Mesendoderm (in vitro differentiated cells): ENCODE data around the gene C14orf180.

Experiments
- DNase-seq: peaks from one replicate; pipeline ENCODE4 v3.0.0; 2013
- H2AK5ac ChIP-seq: 2 replicates; pipeline ENCODE4 v1.6.1; 2013; ENCODE audit warnings: low read length, inconsistent platforms
- H2BK120ac ChIP-seq: 2 replicates; pipeline ENCODE4 v1.6.1; 2013; ENCODE audit warnings: low read depth, mild to moderate bottlenecking, low read length, moderate library complexity, mixed read lengths
- H2BK15ac ChIP-seq: replicated peaks from 2 replicates; pipeline ENCODE4 v1.6.1; 2013; ENCODE audit warnings: low read depth, mild to moderate bottlenecking, moderate library complexity
- H2BK5ac ChIP-seq: 2 replicates; pipeline ENCODE4 v1.6.1; 2013; ENCODE audit warnings: low read length, inconsistent platforms
- H3K18ac ChIP-seq: 2 replicates; pipeline ENCODE4 v1.6.1; 2013; ENCODE audit warnings: mild to moderate bottlenecking, low read length, mixed read lengths
- H3K23ac ChIP-seq: one replicate; pipeline ENCODE4 v1.6.1; 2013; ENCODE audit warnings: low read length
- H3K27ac ChIP-seq: 2 replicates; pipeline ENCODE4 v1.5.1; 2013; ENCODE audit warnings: low read depth, mild to moderate bottlenecking, inconsistent platforms, low read length, moderate library complexity
- H3K27me3 ChIP-seq: 2 replicates; pipeline ENCODE4 v1.6.1; 2013; ENCODE audit warnings: low read length, control low read depth, mild to moderate bottlenecking, inconsistent platforms; ENCODE audit not compliant: insufficient read depth, poor library complexity
- H3K36me3 ChIP-seq: 2 replicates; pipeline ENCODE4 v1.6.1; 2013; ENCODE audit warnings: low read length, inconsistent platforms; ENCODE audit not compliant: control insufficient read depth, insufficient read depth
- H3K4ac ChIP-seq: one replicate; pipeline ENCODE4 v1.6.1; 2013; ENCODE audit warnings: low read depth, mild to moderate bottlenecking, low read length, moderate library complexity
- H3K4me1 ChIP-seq: 2 replicates; pipeline ENCODE4 v1.6.1; 2013; ENCODE audit warnings: low read depth, low read length, inconsistent platforms; ENCODE audit not compliant: control insufficient read depth
- H3K4me2 ChIP-seq: 2 replicates; pipeline ENCODE4 v1.6.1; 2013; ENCODE audit warnings: low read length
- H3K4me3 ChIP-seq: 2 replicates; pipeline ENCODE4 v1.5.1; 2013; ENCODE audit warnings: mild to moderate bottlenecking, low read length
- H3K56ac ChIP-seq: one replicate; pipeline ENCODE4 v1.6.1; 2013; ENCODE audit warnings: low read length
- H3K79me1 ChIP-seq: 2 replicates; pipeline ENCODE4 v1.6.1; 2013; ENCODE audit warnings: low read length, inconsistent platforms
- H3K79me2 ChIP-seq: 2 replicates; pipeline ENCODE4 v1.6.1; 2013; ENCODE audit warnings: mild to moderate bottlenecking, low read length; ENCODE audit not compliant: control insufficient read depth, insufficient read depth
- H3K9ac ChIP-seq: 2 replicates; pipeline ENCODE4 v1.6.1; 2013; ENCODE audit warnings: low read length, inconsistent platforms
- H4K5ac ChIP-seq: one replicate; pipeline ENCODE4 v1.6.1; 2013; ENCODE audit warnings: low read length
- H4K8ac ChIP-seq: one replicate; pipeline ENCODE4 v1.6.1; 2013; ENCODE audit warnings: low read depth, mild to moderate bottlenecking, control low read depth, low read length, moderate library complexity
- WGBS: extraction: QIAGEN DNeasy Blood & Tissue Kit; methylation state at CpG from one replicate; pipeline ENCODE4 v1.1.7; 2013; ENCODE audit warnings: low lambda C conversion rate, missing lambda C conversion rate; ENCODE audit not compliant: insufficient coverage; ENCODE audit errors: extremely low coverage; 5-methylcytosine and 5-hydroxymethylcytosine counted together

Gene C14orf180

DNA sequence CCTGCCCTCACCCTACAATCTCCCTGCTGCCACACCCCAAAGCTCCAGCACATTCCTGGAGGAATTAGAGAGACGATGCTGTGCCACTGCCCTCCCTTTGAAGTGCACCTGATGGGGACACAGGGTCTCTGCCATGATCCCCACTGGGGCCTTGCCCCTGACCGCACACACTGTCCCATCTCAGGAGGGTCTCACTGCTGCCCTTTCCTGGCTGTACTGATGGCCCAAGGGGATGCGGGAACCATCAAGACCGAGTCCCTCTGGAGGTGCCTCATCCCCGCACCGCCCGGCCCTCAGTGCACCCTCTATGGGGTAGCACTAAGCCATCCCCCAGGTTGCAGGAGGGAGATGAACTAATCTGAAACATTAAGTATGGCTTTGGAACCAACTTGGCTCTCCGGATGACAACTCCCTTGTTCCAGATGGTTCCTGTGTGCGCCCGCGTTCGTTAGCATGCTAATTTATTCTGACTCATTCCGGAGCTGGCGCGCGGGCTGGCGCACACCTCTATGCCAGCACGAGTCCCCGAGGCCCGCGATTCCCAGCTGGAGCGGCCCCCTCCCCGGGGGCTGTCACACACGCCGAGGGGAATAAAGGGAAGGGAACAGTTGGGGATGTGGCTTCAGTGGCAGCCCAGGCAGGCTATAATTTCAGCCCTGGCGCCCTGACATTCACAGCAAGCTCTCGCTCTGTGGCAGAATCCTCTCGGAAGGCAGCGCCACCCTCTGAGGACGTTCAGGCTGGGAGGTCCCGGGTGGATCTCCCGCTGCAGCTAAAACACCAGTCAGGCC lies 34.2 kb upstream of the C14orf180 start:
- H2AK5ac ChIP-seq = no peak overlapping the region
- H3K27ac ChIP-seq = no peak overlapping the region
- no peak for DNase-seq
- H4K5ac ChIP-seq = no peak overlapping the region
- H3K4me1 ChIP-seq = no peaks in the 10 kb centered on the region
- H3K79me2 ChIP-seq = no peaks in the 10 kb centered on the region
- no peaks in the 10 kb centered on the region for H3K79me1 ChIP-seq
- H2BK15ac ChIP-seq = no peak overlapping the region
- no peaks in the 10 kb centered on the region for H3K36me3 ChIP-seq
- no peak overlapping the region for H3K9ac ChIP-seq
- no peak overlapping the region for H2BK5ac ChIP-seq
- H2BK120ac ChIP-seq = no peak overlapping the region
- no peak overlapping the region for H4K8ac ChIP-seq
- no peak overlapping the region for H3K23ac ChIP-seq
- no peak overlapping the region for H3K56ac ChIP-seq
- no CpG with 5 or more reads among the region's 32 CpGs for WGBS
- H3K4ac ChIP-seq = no peak overlapping the region
- H3K4me2 ChIP-seq = no peak overlapping the region
- H3K27me3 ChIP-seq = no peaks in the 10 kb centered on the region
- H3K18ac ChIP-seq = no peak overlapping the region
- H3K4me3 ChIP-seq = no peak overlapping the region

DNA sequence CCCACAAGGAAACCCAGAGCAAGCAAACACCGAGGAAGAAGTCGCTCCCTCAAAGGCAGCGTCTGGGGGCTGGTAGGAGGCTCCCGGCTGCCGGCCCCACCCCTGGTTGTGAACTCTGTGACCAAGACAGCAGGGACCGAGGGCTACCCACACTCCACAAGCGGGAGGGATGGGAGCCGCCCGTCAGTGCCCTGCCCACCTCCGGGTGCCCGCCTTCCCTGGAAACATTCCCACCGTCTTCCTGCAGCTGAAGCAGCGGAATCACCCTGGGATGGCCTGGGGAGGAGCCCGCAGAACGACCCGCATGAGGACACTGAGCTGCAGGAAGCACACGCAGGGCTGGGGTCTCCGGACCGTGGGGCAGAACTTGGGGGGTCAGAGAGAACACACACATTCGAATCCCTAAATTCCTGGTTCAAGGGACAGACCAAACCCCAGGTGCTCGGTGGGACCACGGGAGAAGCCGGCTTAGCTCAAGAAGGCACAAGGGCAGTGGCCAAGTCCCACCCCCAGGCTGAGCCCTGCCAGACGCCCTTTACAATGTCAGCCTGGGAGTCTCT lies 33.5 kb upstream of the C14orf180 start:
- Histone ChIP-seq H3K36me3 (no peaks in the 10 kb centered on the region), H2BK5ac (no peak overlapping the region), H3K56ac (no peak overlapping the region), H3K23ac (no peak overlapping the region), H4K5ac (no peak overlapping the region), H3K18ac (no peak overlapping the region), H4K8ac (no peak overlapping the region), H2BK120ac (no peak overlapping the region), H3K4me1 (no peaks in the 10 kb centered on the region), H3K79me1 (no peaks in the 10 kb centered on the region), H3K27me3 (no peaks in the 10 kb centered on the region), H3K27ac (no peak overlapping the region), H3K79me2 (no peaks in the 10 kb centered on the region), H3K4me3 (no peak overlapping the region), H2AK5ac (no peak overlapping the region), H3K4ac (no peak overlapping the region), H3K9ac (no peak overlapping the region), H3K4me2 (no peak overlapping the region), H2BK15ac (no peak overlapping the region)
- no CpG with 5 or more reads among the region's 24 CpGs for WGBS
- no peak for DNase-seq

DNA sequence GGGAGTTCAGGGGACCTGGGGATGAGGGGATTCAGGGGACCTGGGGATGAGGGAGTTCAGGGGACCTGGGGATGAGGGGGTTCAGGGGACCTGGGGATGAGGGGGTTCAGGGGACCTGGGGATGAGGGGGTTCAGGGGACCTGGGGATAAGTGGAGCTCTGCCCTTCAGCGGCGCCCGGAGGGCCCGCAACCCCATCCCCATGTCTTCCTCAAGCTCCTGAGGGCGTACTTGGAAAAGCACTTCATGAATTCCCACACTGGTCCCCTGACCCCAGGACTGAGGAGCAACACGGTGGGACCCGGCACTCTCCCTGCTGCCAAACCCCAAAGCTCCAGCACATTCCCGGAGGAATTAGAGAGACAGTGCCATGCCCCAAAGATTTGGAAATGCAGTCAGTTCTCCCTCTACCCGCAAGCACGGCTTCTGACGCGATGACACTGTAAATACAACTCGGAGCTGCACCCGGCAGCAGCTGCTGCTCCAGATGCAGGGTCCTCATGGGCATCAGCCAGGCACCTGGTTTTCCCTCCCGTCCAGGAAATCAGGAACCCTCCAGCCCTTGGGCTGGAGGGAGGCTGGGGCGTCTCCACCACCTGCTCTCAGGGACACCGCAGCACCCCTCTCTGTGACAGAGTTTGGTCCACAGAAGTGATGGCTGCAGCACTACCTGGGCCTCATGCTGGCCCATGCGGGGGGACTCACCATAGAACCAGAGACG lies 32.8 kb upstream of the C14orf180 start:
- no CpG with 5 or more reads among the region's 19 CpGs for WGBS
- Histone ChIP-seq H4K5ac (no peak overlapping the region), H3K79me1 (no peaks in the 10 kb centered on the region), H2BK15ac (no peak overlapping the region), H3K4ac (no peak overlapping the region), H3K4me3 (no peak overlapping the region), H4K8ac (no peak overlapping the region), H3K4me1 (no peaks in the 10 kb centered on the region), H3K36me3 (no peaks in the 10 kb centered on the region), H3K18ac (no peak overlapping the region), H2AK5ac (no peak overlapping the region), H2BK5ac (no peak overlapping the region), H3K56ac (no peak overlapping the region), H3K79me2 (no peaks in the 10 kb centered on the region), H3K27ac (no peak overlapping the region), H3K4me2 (no peak overlapping the region), H3K27me3 (no peaks in the 10 kb centered on the region), H3K9ac (no peak overlapping the region), H3K23ac (no peak overlapping the region), H2BK120ac (no peak overlapping the region)
- no peak for DNase-seq

DNA sequence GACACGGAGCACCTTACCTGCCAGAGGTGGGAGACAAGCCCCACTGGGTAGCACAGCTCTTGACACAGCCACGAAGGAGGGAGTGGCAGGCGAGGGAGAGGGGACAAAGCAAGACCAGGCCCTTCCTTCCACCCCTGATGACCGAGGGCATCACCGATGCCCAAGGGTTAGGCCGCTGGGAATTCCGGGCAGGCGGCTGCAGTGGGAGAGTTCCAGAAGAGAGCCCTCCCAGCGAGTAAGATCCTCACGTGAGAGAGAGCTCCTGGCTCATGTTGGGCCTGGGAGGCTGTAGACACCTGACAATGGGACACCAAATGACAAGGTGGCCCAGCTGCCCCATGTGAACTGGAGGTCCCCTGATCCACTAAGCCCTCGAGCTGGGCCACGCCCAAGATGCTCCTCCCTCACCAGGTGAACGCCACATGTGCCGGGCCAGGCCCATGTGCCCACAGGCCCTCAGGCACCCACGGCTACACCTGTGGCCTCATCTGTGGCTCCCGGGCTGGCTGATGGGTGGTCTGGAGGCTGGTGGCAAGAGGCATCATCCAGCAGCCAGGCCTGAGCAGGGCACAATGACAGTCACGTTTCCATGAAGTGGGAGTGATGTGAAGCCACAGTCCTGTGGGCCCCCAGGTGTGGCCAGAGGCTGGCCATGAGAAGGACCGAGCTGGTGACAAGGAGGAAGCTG lies 32.1 kb upstream of the C14orf180 start:
- no peaks in the 10 kb centered on the region for H3K79me1 ChIP-seq
- no peak overlapping the region for H4K8ac ChIP-seq
- no peak overlapping the region for H3K18ac ChIP-seq
- H2AK5ac ChIP-seq = no peak overlapping the region
- no peak overlapping the region for H3K4me3 ChIP-seq
- H2BK15ac ChIP-seq = no peak overlapping the region
- DNase-seq = no peak
- WGBS = no CpG with 5 or more reads among the region's 18 CpGs
- no peaks in the 10 kb centered on the region for H3K79me2 ChIP-seq
- no peak overlapping the region for H3K4ac ChIP-seq
- H3K27me3 ChIP-seq = no peaks in the 10 kb centered on the region
- H4K5ac ChIP-seq = no peak overlapping the region
- H3K27ac ChIP-seq = no peak overlapping the region
- no peak overlapping the region for H3K9ac ChIP-seq
- no peaks in the 10 kb centered on the region for H3K4me1 ChIP-seq
- H3K23ac ChIP-seq = no peak overlapping the region
- no peaks in the 10 kb centered on the region for H3K36me3 ChIP-seq
- no peak overlapping the region for H3K4me2 ChIP-seq
- no peak overlapping the region for H2BK5ac ChIP-seq
- H3K56ac ChIP-seq = no peak overlapping the region
- no peak overlapping the region for H2BK120ac ChIP-seq

DNA sequence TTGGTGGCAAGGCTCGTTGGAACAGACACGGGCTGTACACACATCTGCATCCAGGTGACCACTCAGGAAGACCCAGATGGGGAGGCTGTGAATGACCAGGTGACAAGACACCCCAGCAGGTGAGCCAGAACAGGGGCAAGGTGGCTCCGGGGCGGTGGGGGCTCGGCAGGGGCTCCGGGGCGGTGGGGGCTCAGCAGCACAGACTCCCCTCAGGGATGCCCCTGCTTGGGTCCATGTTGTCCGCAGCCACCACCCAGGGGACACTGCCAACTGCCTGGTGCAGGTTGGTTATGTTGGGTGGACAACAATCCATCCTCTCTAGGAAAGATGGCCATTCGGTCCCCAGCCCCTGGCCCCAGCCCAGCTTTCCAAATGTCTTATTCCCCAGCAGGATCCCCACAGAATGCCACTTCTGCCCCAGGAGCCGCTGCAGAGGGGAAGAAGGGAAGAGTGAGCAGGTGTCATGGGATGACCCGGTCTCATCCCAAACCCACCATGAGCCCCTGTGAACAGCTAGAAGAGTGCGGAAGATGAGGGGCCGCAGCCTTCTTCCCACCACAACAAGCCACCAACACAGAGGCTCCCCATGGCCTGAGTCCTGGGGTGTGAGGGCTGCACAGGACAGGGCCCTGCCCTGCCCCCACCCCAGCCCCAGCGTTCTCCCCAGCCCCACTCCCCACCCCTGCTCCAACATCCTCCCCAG lies 31.4 kb upstream of the C14orf180 start:
- WGBS = no CpG with 5 or more reads among the region's 14 CpGs
- Histone ChIP-seq H3K4ac (no peak overlapping the region), H4K8ac (no peak overlapping the region), H3K4me2 (no peak overlapping the region), H3K56ac (no peak overlapping the region), H3K27me3 (no peaks in the 10 kb centered on the region), H3K27ac (no peak overlapping the region), H3K79me1 (no peaks in the 10 kb centered on the region), H2BK5ac (no peak overlapping the region), H2BK15ac (no peak overlapping the region), H3K36me3 (no peaks in the 10 kb centered on the region), H4K5ac (no peak overlapping the region), H3K79me2 (no peaks in the 10 kb centered on the region), H2AK5ac (no peak overlapping the region), H3K18ac (no peak overlapping the region), H3K9ac (no peak overlapping the region), H3K4me3 (no peak overlapping the region), H2BK120ac (no peak overlapping the region), H3K4me1 (no peaks in the 10 kb centered on the region), H3K23ac (no peak overlapping the region)
- no peak for DNase-seq
